ENCODE measurements around the gene CRNKL1. TPM values are rescaled to one million over a fixed set of nuclear protein-coding genes. Genes with fewer than 3 reads are reported as not detected.

Gene CRNKL1
- total RNA-seq, 4 donors from 2014 or later = 12.3 to 22.1 (median 15.6) TPM

DNA sequence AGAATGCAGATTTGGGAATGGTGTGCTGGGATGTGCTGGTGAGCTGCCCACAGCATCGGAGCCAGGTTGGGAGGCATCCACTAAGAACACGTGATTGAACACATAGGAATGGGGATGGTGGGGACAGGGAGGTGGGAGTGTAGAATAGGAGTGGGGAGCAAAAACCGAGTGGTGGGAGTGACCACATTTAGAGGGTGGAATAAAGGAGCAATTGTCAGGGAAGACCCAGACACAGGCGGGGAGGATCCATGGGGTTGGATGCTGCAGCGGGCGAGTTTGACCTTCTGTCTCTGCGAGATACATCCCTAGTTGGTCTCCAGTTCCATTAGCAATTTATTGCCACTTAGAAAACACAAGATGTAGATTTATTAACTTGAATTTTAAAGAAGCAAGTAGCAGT is 30.4 kb downstream of the CRNKL1 start:
- H3K36me3 ChIP-seq = peaks cover 0 to 21% (median 3%) of the 10 kb centered on the region in 4 donors
- H3K4me3 ChIP-seq = no peak overlapping the region
- H3K27ac ChIP-seq = no peak overlapping the region
- intact Hi-C loops (cut with DNase I; ENCODE audit: low total_unique reads) (no loop called here), in situ Hi-C loops (cut with MboI; ENCODE audit: low pct_ligation_motif_present in 1 of 4, low pct_unique_long_range_greater_than_20kb in 1 of 4, low sequenced_read_pairs in 3 of 4) (no loop called here)
- no peaks in the 10 kb centered on the region for H3K9me3 ChIP-seq
- TF ChIP-seq EP300 (IDR thresholded peaks at IDR 0.05; ENCODE audit: low read depth) (no peak), CTCF (IDR thresholded peaks at IDR 0.05) (no peak), POLR2AphosphoS5 (IDR thresholded peaks at IDR 0.05) (no peak), POLR2A (IDR thresholded peaks at IDR 0.05) (no peak)
- H3K27me3 ChIP-seq = no peaks in the 10 kb centered on the region
- peaks cover 14 to 22% (median 19%) of the 10 kb centered on the region in 4 donors for H3K4me1 ChIP-seq
- no peak for DNase-seq
- WGBS, 2 donors (ENCODE audit: low coverage in 1 of 2) = 82 to 96% methylated on average over 4 to 7 of the region's 7 CpGs

DNA sequence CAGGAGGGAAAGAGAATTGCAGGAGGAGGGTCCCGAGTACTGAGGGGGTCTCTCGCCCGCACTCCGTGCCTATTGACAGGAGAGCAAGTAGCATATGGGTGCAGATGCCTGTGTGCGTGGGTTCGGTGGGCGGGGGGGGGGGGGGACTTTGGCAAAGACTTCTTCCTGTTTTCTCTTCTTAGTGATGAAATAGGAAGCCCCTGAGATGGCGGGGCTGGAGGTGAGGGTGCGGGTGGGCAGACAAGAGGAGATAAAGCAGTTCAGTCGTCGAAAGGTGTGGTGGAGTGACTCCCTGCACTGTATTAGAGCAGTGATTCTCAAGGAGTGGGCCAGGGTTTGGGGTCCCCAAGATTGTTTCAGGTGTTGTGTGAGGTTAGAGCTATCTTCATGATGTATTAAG is 31.4 kb downstream of the CRNKL1 start:
- H3K9me3 ChIP-seq = no peaks in the 10 kb centered on the region
- in situ Hi-C loops (cut with MboI; ENCODE audit: low pct_ligation_motif_present in 1 of 4, low pct_unique_long_range_greater_than_20kb in 1 of 4, low sequenced_read_pairs in 3 of 4) (no loop called here), intact Hi-C loops (cut with DNase I; ENCODE audit: low total_unique reads) (no loop called here)
- no peak overlapping the region for H3K4me3 ChIP-seq
- no peak for DNase-seq
- H3K36me3 ChIP-seq = peaks cover 0 to 12% (median 3%) of the 10 kb centered on the region in 4 donors
- 81 to 90% methylated on average over 2 to 11 of the region's 11 CpGs for WGBS, 2 donors (ENCODE audit: low coverage in 1 of 2)
- no peak overlapping the region for H3K27ac ChIP-seq
- peaks cover 17 to 26% (median 19%) of the 10 kb centered on the region in 4 donors for H3K4me1 ChIP-seq
- H3K27me3 ChIP-seq = no peaks in the 10 kb centered on the region
- TF ChIP-seq POLR2AphosphoS5 (IDR thresholded peaks at IDR 0.05) (no peak), CTCF (IDR thresholded peaks at IDR 0.05) (no peak), POLR2A (IDR thresholded peaks at IDR 0.05) (no peak), EP300 (IDR thresholded peaks at IDR 0.05; ENCODE audit: low read depth) (no peak)

- no peak overlapping the region for H3K4me3 ChIP-seq
- no peak for DNase-seq
- in situ Hi-C loops (cut with MboI; ENCODE audit: low pct_ligation_motif_present in 1 of 4, low pct_unique_long_range_greater_than_20kb in 1 of 4, low sequenced_read_pairs in 3 of 4) = no loop called here
- H3K4me1 ChIP-seq = peaks cover 17 to 32% (median 19%) of the 10 kb centered on the region in 4 donors
- no peaks in the 10 kb centered on the region for H3K9me3 ChIP-seq
- TF ChIP-seq CTCF (IDR thresholded peaks at IDR 0.05) (no peak), POLR2A (IDR thresholded peaks at IDR 0.05) (no peak), POLR2AphosphoS5 (IDR thresholded peaks at IDR 0.05) (no peak), EP300 (IDR thresholded peaks at IDR 0.05; ENCODE audit: low read depth) (no peak)
- peaks cover 0 to 7% (median 3%) of the 10 kb centered on the region in 4 donors for H3K36me3 ChIP-seq
- H3K27me3 ChIP-seq = no peaks in the 10 kb centered on the region
- intact Hi-C loops (cut with DNase I; ENCODE audit: low total_unique reads) = no loop called here
- 57 to 67% methylated on average over 1 to 2 of the region's 2 CpGs for WGBS, 2 donors (ENCODE audit: low coverage in 1 of 2)
- H3K27ac ChIP-seq = no peak overlapping the region
Observed at GRCh38 chr20:20019123-20019522, 33.1 kb downstream of the CRNKL1 start.

DNA sequence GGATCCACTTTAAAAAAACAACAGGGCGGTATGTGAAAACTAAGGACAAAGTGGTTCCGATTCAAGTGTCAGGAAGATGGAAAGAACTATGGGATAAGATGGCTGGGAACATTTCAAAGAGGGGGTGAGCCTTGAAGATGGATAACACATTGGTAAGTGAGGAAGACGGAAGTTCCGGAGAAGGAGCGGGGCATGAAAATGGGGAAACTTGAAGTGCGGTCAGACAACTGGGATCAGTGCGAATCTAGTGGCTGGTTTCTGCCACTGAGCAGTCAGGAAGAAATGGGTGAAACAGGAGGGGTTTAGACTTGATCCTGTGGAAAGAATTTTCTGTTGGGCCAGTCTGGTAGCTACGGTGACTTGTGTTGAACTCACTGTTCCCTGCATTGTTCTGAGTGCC is 33.9 kb downstream of the CRNKL1 start:
- TF ChIP-seq POLR2A (IDR thresholded peaks at IDR 0.05) = no peak
- no peak for TF ChIP-seq POLR2AphosphoS5 (IDR thresholded peaks at IDR 0.05)
- no peak for TF ChIP-seq EP300 (IDR thresholded peaks at IDR 0.05; ENCODE audit: low read depth)
- no peak for TF ChIP-seq CTCF (IDR thresholded peaks at IDR 0.05)
- H3K27me3 ChIP-seq = no peaks in the 10 kb centered on the region
- 95 to 97% methylated on average over 7 to 8 of the region's 8 CpGs for WGBS, 2 donors (ENCODE audit: low coverage in 1 of 2)
- in situ Hi-C loops (cut with MboI; ENCODE audit: low pct_ligation_motif_present in 1 of 4, low pct_unique_long_range_greater_than_20kb in 1 of 4, low sequenced_read_pairs in 3 of 4) (no loop called here), intact Hi-C loops (cut with DNase I; ENCODE audit: low total_unique reads) (no loop called here)
- no peak for DNase-seq
- H3K36me3 ChIP-seq = peaks cover 0 to under 1% (median 0%) of the 10 kb centered on the region in 4 donors
- no peaks in the 10 kb centered on the region for H3K9me3 ChIP-seq
- H3K27ac ChIP-seq = no peak overlapping the region
- peaks cover 17 to 33% (median 19%) of the 10 kb centered on the region in 4 donors for H3K4me1 ChIP-seq
- peak overlapping the region in 2 of 4 donors; percentile 97 to 99 for H3K4me3 ChIP-seq

Data from transverse colon (tissue), 4 donors.